Ramos (cell line): ENCODE measurements around the gene TBL1X.

Experiments
- in situ Hi-C: fragments of 300-500 bp; cut with MboI; formaldehyde crosslinking; loops from one replicate; pipeline ENCODE4 v1.14.3; 2022; ENCODE audit warnings: low sequenced_read_pairs; ENCODE audit not compliant: unreplicated experiment

The TBL1X gene

DNA sequence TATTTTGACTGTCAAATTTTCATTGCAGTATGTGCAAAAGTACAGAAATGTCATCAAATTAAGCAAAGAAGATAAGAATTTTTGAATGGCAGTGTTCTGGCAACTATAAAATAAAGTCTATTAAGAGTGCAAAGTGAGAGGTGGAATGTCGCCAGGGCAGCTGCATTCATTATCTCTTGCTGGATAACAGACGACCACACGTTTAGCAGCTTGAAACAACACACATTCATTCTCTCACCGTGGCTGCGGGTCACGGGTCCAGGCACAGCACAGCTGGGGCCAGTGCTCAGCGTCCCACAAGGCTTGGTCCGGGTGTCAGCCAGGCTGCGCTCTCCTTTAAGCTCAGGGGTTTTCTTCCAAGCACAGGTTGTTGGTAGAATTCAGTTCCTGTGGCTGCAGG is 186.9 kb downstream of the TBL1X start:
- in situ Hi-C loops = no loop called here

DNA sequence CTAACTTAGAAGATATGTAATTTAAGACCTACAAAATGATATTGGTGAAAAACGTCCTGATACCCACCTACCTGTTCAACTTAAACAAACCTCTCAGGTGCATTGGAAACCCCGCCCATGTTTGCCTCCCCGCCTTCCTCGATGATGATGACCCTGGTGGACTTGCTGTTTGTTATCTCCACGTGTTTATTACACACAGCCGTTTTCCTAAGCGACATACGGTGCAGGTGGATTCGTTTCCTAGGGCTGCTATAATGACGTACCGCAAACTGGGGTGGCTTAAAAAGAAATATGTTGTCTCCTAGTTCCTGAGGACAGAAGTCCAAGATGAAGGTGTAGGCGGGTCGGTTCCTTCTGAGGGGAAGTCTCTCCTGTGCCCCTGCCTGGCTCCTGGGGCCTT is 190.1 kb downstream of the TBL1X start:
- in situ Hi-C loops = no loop called here

DNA sequence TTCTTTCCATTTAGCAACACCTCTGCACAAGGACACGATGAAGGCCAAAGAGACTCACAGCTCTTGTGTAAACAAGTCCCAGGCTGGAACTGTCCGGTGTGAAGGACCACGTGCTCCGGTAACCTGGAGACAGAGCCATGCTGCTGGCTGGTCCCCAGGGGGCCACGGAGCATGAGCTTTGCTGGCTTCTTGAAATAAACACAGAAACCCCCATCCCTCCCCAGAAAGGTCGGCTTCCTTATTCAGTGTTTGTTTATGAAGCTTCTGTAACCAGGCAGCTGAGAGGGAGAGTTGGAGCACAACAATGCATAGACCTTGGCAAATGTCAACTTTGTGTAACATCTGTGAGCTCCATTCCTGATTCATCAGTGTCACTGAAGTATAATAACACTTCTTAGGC is 191.4 kb downstream of the TBL1X start:
- in situ Hi-C loops = no loop called here

DNA sequence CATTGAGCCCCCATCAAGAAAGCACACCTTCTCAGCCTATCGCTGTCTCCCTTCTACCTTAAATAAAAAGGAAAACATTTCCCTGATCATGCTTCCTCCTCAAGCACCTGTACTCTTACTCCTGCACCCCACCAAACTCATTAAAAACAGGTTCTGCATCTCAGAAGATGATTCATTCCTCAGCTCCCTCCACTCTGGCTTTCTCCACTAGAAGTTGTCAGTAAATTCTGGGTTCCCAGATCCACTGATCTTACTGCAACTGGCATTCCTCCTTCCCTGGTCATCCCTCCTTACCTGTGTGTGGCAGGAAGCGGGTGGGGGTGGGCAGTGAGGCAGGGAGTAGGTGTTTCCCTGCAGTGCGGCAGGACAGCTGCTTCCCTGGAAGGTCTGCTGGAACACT is 192.0 kb downstream of the TBL1X start:
- in situ Hi-C loops = no loop called here

DNA sequence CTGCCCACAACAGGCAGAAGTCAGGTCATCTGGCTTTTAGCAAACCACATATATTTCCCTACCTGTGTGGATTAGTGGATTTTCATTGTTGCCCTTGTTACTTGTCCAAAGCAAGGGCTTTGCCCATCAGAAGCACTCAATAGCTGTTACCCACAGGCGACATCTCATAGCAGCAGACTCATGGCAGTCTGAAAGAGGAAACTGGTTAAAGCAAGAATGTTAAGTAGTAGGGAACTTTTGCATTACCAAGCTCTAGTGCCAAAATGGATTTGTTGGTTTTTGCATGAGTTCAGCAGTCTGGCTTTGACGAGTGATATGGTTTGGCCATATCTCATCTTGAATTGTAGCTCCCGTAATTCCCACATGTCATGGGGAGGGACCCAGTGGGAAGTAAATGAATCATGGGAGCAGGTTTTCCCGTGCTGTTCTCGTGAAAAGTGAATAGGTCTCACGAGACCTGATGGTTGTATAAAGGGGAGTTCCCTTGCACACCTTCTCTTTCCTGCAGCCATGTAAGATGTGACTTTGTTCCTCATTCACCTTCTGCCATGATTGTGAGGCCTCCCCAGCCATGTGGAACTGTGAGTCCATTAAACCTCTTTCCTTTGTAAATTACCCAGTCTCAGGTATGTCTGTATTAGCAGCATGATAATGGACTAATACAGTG is 192.9 kb downstream of the TBL1X start:
- in situ Hi-C loops = no loop called here

DNA sequence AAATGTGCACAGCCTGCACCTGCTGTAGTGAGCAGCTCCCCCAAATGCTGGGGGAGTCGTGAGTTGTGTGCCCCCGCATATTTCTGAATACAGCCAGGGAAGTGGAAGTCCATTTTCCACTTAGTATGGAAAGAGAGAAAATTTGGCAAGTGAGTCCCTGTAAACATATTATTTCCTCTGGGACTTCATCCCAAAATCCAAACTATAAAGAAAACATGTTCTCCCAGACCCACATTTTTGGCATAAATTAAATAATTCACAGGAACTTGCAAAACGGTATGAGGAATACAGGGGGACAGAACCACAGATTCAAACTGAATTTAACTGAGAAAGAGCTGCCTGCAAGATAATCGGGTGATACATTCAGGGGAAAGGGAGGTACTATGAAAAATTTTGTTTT is 193.6 kb downstream of the TBL1X start:
- in situ Hi-C loops = no loop called here

DNA sequence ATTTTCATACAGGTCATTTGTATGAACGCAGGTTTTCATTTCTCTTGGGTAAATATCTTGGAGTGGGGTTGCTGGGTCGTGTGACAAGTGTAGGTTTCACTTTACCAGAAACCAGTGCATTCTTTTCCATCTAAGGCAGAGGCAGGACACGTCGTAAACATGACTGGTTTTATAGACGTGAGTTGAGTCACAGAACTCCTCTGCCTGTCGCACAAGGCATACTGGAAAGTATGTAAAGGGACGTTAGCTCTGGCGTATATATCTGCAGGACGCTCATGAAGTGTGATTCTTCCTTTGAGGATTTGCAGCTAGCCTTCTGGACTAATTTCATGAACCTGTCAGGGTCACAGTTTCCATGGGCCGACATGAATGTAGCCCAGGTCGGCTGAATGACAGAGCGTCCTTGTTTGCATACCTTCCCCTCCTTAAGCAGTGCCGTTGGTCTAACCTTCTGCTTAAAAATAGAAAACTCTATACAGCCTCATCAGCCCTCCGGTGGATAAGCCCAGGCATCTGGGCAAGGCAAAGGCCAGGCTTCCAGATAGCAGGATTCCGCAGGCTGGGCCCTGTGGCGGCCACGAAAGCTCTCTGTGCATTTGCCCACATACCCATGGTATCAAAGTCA is 194.8 kb downstream of the TBL1X start:
- in situ Hi-C loops = no loop called here

DNA sequence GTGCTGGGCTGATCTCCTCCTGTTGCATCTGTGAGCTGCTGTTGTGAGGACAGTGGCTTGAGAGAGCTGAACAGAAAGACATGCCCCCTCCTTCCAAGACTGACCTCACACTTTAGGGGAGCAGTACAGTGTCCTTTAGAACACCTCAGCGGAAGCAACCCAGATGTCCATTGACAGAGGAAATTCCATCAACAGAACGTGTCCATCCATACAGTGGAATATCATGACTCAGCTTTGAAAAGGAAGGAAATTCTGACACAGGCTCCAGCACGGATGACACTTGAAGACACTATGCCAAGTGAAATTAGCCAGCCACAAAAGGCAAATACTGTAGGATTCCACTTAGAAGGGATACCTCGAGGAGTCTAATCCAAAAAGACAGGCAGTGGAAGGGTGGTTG is 197.3 kb downstream of the TBL1X start:
- in situ Hi-C loops = no loop called here

DNA sequence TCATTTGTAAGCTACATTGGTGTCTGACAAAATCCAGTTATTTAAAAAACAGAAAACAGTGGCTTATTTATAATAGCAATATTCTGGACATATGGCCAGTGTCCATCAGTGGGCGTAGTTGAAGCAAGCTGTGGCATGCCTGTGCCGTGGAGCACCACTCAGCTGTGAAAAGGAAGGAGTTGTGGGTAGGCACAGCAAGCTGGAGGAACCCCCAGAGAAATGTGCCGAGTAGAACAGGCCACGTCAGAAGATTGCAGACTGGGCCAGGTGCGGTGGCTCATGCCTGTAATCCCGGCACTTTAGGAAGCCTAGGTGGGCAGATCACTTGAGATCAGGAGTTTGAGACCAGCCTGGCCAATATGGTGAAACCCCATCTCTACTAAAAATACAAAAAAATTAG is 198.4 kb downstream of the TBL1X start:
- in situ Hi-C loops = no loop called here

DNA sequence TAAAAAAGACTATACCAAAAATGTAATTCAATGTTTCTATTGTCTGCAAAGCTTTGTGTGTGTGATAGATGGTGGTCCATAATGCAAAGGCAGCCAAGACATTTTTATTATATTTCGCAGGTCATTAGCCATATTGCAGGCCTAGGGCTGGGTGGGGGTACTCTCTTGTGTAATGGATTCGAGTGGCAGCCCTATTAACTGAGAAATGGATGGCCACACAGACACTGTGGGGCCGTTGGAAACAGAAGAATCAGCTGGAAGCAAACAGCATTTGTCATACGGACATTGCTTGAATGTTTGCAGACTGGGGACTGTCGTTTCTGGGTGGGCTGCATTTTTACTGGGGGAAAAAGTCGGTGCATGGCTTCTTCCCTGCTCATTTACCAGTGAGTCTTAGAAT is 199.4 kb downstream of the TBL1X start:
- in situ Hi-C loops = no loop called here

DNA sequence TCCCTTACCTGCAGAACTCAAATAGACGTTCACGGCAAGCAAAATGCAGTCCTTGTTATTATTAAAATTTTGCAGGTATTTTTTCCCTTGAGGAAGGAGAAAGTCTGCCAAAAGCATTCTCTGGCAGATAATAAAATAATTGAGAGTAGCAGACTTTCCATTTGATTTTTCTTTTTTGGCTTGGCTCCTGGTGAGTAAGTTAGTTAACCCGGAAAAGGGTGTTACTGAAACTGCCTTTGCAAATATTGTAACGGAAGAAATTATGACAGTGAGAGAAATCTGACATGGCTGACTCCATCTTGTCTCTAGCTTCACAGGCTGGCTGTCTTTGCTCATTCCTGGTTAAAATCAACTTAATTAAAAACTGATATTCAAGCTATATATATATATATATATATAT is 200.3 kb downstream of the TBL1X start:
- in situ Hi-C loops = no loop called here

DNA sequence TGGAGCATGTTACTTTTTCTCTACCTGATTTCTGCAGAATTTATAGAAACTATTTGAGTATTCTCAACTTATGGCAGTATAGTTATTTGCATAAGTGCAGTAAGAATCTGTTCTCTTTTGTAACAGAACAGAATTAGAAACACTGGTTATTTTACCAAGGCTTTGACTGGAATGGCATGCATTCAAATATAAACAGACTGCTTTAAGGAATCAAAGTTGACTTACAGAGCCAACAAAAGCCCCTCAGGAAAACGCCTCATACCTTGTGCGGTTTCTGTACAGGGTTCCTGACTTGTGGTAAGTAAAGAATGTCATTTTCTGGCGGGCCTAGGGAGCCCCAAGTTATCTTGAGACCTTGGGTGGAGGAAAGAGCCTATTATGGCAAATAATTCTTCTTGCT is 203.7 kb downstream of the TBL1X start:
- in situ Hi-C loops = no loop called here

DNA sequence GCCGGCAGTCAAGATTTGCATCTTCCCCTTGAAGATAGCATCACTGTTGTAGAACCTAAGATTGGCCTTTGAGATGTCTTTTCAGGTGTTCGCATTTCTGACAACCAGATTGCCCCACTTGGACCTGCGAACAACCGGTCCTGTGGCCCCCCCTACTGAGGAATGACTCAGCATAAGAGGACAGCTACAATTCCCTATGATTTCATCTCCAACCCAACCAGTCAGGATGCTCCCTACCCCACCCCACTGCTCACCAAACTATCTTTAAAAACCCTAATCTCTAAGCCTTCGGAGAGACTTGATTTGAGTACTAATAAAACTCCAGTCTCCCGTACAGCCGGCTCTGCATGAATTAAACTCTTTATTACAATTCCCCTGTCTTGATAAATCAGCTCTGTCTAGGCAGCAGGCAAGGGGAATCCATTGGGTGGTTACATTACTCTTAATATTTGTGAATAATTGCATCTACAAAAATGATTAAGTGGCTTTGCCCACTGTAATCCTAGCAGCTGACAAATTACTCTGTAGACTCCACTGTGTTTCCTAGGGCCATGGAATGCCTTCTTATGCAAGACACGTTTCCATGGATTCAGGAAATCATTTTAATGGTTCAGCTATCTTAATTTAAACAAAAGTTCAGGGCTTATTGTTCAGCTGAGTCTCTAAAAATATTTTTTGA is 205.4 kb downstream of the TBL1X start:
- in situ Hi-C loops = no loop called here

DNA sequence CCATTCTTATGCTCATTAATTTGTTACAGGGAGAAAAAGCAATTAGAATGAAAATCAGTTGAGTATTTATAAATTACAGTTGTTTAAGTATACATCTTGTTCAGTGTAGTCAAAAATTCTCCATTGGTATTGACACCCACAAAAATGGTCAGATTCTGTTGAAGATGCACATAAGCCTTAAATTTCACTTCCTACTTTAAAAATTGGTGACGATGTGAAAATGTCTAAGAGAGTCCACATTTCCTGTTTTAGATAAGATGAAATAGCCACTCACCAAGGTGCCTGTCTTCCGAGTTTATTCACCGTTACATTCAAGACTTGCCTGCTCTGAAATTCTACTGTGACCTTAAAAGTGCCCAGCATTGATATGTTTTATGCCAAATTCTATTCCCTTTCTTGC is 207.1 kb downstream of the TBL1X start:
- in situ Hi-C loops = no loop called here

DNA sequence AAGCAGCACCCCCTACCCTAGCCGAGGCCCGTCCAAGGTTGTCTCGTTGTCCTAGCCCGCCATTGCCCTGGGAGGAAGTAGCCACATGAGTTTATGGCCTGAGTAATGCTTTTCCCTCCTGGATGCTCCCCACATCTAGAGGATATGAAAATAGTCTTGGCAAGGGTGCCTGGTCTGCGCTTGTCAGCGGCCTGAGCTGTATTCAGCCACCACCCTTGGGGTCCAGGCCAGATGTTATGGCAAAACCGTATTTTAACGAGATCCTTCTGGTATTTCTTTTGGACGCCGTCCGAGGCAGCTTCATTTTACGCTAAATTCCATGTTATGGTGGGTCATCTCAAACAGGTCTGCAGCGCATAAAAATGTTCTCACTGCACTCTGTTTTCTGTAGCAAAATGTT is 211.4 kb downstream of the TBL1X start:
- in situ Hi-C loops = no loop called here

DNA sequence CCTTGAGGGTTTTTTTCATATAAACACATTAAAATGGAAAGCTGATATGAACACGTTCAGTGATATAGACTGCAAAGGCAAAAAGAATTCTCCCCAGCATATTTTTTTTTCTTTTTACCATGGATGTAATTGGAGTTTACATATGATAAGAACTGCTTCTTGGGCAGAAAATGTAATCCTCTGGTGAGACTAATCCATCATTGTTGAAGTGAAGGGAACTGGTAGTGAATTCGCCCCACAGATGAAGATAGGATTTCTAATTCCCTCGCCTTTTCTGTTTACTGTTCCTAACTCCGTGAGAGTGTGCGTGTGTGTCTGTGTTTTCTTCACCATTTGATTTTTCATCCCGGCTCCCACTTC is 211.9 kb downstream of the TBL1X start:
- in situ Hi-C loops = no loop called here

DNA sequence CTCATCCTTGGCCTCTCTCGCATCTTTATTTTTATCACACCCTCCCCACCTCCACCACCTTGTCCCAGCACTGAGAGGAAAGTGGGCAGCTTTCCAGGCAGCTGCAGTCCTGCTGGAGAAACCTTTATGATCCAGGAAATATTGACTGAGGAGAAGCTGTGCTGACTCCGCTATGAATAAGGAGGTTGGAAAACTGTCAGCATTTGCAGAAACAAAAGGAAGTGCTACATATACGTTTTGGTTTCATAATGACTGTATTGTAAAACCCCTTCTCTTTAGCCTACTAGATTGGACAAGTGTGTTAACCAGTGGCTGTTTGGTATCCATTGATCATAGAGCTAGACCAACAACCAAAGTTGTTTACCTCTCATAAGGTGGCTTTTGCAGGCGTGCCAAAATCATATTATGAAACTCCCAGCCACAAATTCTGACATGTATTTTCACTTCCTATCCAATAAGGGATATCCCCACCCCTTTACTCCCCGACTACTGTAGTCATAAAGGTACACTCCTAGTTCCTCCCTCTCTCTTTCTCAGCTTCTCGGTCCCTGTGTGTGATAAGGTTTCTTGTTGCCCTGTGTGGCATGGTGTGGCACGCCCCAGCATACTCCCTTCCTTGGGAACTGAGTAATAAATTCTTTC is 212.4 kb downstream of the TBL1X start:
- in situ Hi-C loops = no loop called here

DNA sequence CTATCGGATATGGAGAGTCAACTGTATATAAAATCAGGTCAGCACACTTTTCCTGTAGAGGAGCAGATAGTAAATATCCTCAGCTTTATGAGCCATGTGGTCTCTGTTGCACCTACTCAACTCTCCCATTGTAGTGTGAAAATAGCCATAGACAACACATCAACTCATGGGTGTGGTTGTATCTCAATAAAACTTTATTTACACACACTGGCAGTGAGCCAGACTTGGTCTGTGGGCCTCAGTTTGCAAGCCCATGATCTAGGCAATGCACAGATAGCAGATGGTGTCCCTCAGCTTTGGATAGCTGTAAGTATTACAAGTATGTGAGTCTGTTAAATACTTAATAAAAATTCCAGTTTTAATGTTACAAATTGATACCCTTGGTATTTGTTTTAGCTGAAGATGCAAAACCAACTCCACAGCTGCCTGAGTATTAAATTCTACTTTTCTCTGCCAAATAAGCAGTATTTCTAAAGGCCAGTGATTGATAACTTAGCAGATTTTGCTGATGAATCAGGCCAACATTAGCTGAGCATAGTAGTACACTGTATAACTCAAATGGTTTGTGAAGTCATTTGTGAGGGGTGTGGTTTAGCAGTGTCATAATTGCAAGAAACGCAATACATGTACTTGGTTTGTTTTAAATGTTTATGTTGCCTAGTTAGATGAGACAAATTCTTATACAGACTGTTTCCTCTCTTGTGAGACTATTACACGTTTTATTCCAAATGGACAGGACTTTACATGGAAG is 213.5 kb downstream of the TBL1X start:
- in situ Hi-C loops = no loop called here

DNA sequence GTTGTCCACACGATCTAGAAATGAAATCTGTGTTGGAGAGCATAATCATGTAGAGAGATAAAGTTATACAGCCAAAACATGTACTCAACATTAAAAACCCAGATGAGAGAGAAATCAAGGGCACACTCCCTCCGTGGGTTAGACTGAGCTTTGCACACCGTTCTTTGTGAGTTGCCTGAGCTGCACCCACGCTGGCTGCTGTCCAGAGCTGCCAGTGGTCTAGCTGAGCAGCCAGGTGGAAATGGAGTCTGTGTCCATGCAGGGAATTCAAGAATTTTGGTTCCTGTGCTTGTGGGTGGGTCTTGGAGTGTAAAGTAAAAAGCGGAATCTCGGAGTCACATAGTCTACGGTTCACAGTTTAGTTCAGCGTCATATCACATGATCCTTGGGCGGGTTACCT is 216.2 kb downstream of the TBL1X start:
- in situ Hi-C loops = no loop called here

DNA sequence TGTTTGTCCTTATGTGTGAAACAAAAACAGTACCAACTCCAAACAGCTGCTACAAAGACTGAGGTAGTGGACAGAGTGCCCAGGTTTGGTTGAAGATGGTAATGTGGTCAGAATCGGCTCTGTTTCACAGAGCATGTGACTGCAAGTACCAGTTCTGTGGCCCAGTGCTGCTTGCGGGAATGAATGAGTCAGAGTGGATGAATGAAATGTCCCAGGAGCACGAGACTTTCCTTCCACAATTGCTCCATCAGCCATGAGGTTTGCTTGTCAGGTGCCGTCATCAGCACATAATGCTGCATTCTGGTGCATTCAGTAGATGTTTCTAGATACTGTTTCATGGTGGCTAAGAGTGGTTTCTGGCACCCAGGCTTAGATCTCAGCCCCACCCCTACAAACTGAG is 216.6 kb downstream of the TBL1X start:
- in situ Hi-C loops = no loop called here

DNA sequence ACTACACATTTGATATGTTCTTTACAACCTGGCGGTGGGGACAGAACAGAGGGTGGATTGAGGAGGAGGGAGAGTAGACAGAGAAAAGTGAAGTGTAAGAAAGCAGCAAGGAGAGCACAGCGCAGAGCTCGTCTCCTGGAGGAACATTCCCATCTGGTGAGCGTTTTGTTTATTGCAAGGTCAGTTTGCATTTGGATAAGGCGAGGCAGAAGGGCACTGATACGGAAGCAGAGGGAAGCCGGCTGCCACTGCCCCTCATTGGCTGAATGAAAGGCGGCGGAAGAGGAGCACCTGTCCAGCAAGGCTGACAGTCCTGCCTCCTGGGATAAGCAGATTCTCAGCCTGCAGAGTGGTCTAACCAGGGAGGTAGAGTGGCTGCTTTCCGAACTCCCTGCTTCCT is 217.6 kb downstream of the TBL1X start:
- in situ Hi-C loops = no loop called here
